HepG2 (cell line): ENCODE measurements around the gene POC1A. TPM values are rescaled to one million over a fixed set of nuclear protein-coding genes. Genes with fewer than 3 reads are reported as not detected.

Experiments used
- ATAC-seq: fragments of 200-7000 bp; cut with Tn5 transposase; 3 replicates; pipeline ENCODE4 v1.9.1; 2020; ENCODE audit warnings: mild to moderate bottlenecking, moderate library complexity
- BruUV-seq: library from RNA; stranded (reverse); fragments of 400-500 nt; replicated peaks from 2 replicates; lab custom pipeline; 2021; lab: Mats Ljungman, UMichigan
- CTCF ChIA-PET: fragments of 300-600 bp; formaldehyde crosslinking; extraction: SDS; loops from one replicate; lab custom pipeline; 2021; ENCODE audit warnings: low total read pairs, inconsistent platforms, low intra/inter-chr PET ratio; lab: Yijun Ruan, JAX
- POLR2A ChIA-PET: fragments of 350-600 bp; sonication (Branson Sonifier 250); formaldehyde crosslinking; loops from one replicate; lab custom pipeline; 2020; ENCODE audit warnings: antibody characterized with exemption, inconsistent platforms; lab: Yijun Ruan, JAX
- DNase-seq: peaks from one replicate; pipeline ENCODE4 v3.0.0-alpha.2; 2015; ENCODE audit warnings: low spot score
- FAIRE-seq: peaks from 3 replicates; lab custom pipeline; 2011; peaks lifted over from hg19 to GRCh38; lab: Jason Lieb, UNC
- H2AFZ ChIP-seq: one replicate; pipeline ENCODE4 v1.6.1; 2011; ENCODE audit warnings: low read length, inconsistent platforms
- H3K27ac ChIP-seq: fragments of 300-600 bp; 3 replicates; pipeline ENCODE4 v1.8.0; 2011; ENCODE audit warnings: mixed run types, mild to moderate bottlenecking, mixed read lengths, low read length, inconsistent platforms; ENCODE audit not compliant: insufficient read depth; ENCODE audit errors: extremely low read length
- H3K27me3 ChIP-seq, 2 experiments: fragments of 200-600 bp in 1 of 2; 2 replicates in 1 of 2; 3 replicates in 1 of 2; pipeline versions ENCODE4 v1.6.0 to v1.8.0; 2011; ENCODE audit warnings: low read length in 2 of 2, mild to moderate bottlenecking in 2 of 2, moderate library complexity in 2 of 2, inconsistent platforms in 1 of 2; ENCODE audit not compliant: insufficient read depth in 2 of 2, control insufficient read depth in 1 of 2
- H3K36me3 ChIP-seq, 2 experiments: fragments of 200-600 bp in 1 of 2; replicated peaks in 1 of 2; 2 replicates in 1 of 2; 3 replicates in 1 of 2; pipeline versions ENCODE4 v1.5.1 to v1.8.0; 2011; ENCODE audit warnings: low read length in 2 of 2, inconsistent platforms in 1 of 2; ENCODE audit not compliant: insufficient read depth in 2 of 2, control insufficient read depth in 1 of 2
- H3K4me1 ChIP-seq: 2 replicates; pipeline ENCODE4 v1.5.1; 2012; ENCODE audit warnings: low read length, inconsistent platforms; ENCODE audit not compliant: insufficient read depth
- H3K4me2 ChIP-seq: 2 replicates; pipeline ENCODE4 v1.6.0; 2011; ENCODE audit warnings: low read depth, low read length, inconsistent platforms
- H3K4me3 ChIP-seq, 3 experiments: fragments of 200-600 bp in 1 of 3; sonication (generic), shearing (Covaris generic) in 1 of 3; replicated peaks in 1 of 3; 2 replicates each; pipeline ENCODE4 v1.5.1; 2011 to 2016; ENCODE audit warnings: low read length in 3 of 3, inconsistent platforms in 2 of 3, low read depth in 2 of 3, mild to moderate bottlenecking in 2 of 3, control low read depth in 1 of 3, mixed read lengths in 1 of 3; ENCODE audit not compliant: insufficient read depth in 1 of 3
- H3K79me2 ChIP-seq: one replicate; pipeline ENCODE4 v1.6.1; 2011; ENCODE audit warnings: low read length, inconsistent platforms; ENCODE audit not compliant: insufficient read depth
- H3K9ac ChIP-seq: 2 replicates; pipeline ENCODE4 v1.6.0; 2011; ENCODE audit warnings: mild to moderate bottlenecking, low read depth, low read length, inconsistent platforms; ENCODE audit not compliant: insufficient read depth
- H3K9me3 ChIP-seq: 2 replicates; pipeline ENCODE4 v1.5.1; 2012; ENCODE audit warnings: mild to moderate bottlenecking, low read length
- H4K20me1 ChIP-seq: 2 replicates; pipeline ENCODE4 v1.6.0; 2011; ENCODE audit warnings: inconsistent platforms, mild to moderate bottlenecking, low read length, moderate library complexity; ENCODE audit not compliant: insufficient read depth
- ADNP ChIP-seq: sonication (generic); formaldehyde crosslinking; IDR thresholded peaks from 2 replicates; pipeline ENCODE4 v1.4.0; 2020; ENCODE audit warnings: missing genetic modification reagents
- FOSL1 ChIP-seq: sonication (generic); formaldehyde crosslinking; IDR thresholded peaks from 2 replicates; pipeline ENCODE4 v1.9.0; 2021; ENCODE audit warnings: missing genetic modification reagents, borderline replicate concordance
- NR2F6 ChIP-seq, 2 experiments: IDR thresholded peaks; 2 replicates each; pipeline ENCODE4 v1.6.1; 2016; ENCODE audit warnings: antibody characterized with exemption in 1 of 2, mild to moderate bottlenecking in 1 of 2
- ZBTB40 ChIP-seq, 2 experiments: fragments of 450-650 bp in 1 of 2; sonication (generic) in 1 of 2; formaldehyde crosslinking in 1 of 2; IDR thresholded peaks; 2 replicates each; pipeline versions ENCODE4 v1.6.1 to v1.8.0; 2016 to 2022; ENCODE audit warnings: antibody characterized with exemption in 1 of 2, mild to moderate bottlenecking in 1 of 2, missing genetic modification reagents in 1 of 2
- ZNF274 ChIP-seq: sonication (generic); formaldehyde crosslinking; IDR thresholded peaks from 2 replicates; pipeline ENCODE4 v1.5.1; 2020; ENCODE audit warnings: mild to moderate bottlenecking, missing genetic modification reagents
- ZNF83 ChIP-seq: sonication (generic); formaldehyde crosslinking; IDR thresholded peaks from 2 replicates; pipeline ENCODE4 v1.4.0; 2020; ENCODE audit warnings: missing genetic modification reagents, mild to moderate bottlenecking, borderline replicate concordance
- ZUFSP ChIP-seq: sonication (generic); formaldehyde crosslinking; IDR thresholded peaks from 2 replicates; pipeline ENCODE4 v1.9.0; 2021; ENCODE audit warnings: missing genetic modification reagents, mild to moderate bottlenecking, borderline replicate concordance
- WGBS: methylation state at CpG from one replicate; pipeline ENCODE4 v1.1.6; 2017; ENCODE audit warnings: low lambda C conversion rate; 5-methylcytosine and 5-hydroxymethylcytosine counted together
- in situ Hi-C: cut with HindIII; loops from 2 replicates; pipeline ENCODE4 v1.10.0; 2017; ENCODE audit warnings: low pct_unique_long_range_greater_than_20kb; ENCODE audit not compliant: extremely low pct_ligation_motif_present
- intact Hi-C: fragments of 100-400 bp; cut with micrococcal nuclease; formaldehyde crosslinking; loops from one replicate; pipeline ENCODE4 v1.10.0; 2022; ENCODE audit not compliant: unreplicated experiment
- polyA plus RNA-seq, 8 experiments: library from polyadenylated mRNA; depleted of rRNA in 3 of 8; stranded (reverse) in 7 of 8; unstranded in 1 of 8; fragments of >200 nt; fragmentation: Illumina TruSeq in 4 of 8; extraction: Trizol in 4 of 8; gene quantifications; 2 replicates each; pipeline versions ENCODE4 v1.2.1 to v1.2.3, GENCODE V29; 2011 to 2016; ENCODE audit warnings: low read depth in 4 of 8, missing spikeins in 1 of 8, mixed read lengths in 1 of 8; ENCODE audit not compliant: insufficient read depth in 1 of 8
- total RNA-seq, 5 experiments: library from RNA; depleted of rRNA; stranded (reverse); fragments of >200 nt; fragmentation: Illumina TruSeq; extraction: Trizol; gene quantifications; 2 replicates each; pipeline ENCODE4 v1.2.3, GENCODE V29; 2016; ENCODE audit warnings: low read depth in 1 of 5
- TF ChIP-seq, protein P1 (sequence below): sonication (generic); formaldehyde crosslinking; IDR thresholded peaks from 2 replicates; pipeline ENCODE4 v1.5.0; 2020; ENCODE audit warnings: missing genetic modification reagents

Gene POC1A
- total and polyA plus RNA-seq, 2 of the 13 experiments (the other 11 are each of a cell fraction or from before 2014, with no cell fraction given) = 14.6 to 20.0 TPM

GRCh38 chr3:52175416-52176179 lies 21.4 kb upstream of the POC1A start:
- no peaks in the 10 kb centered on the region for H4K20me1 ChIP-seq
- no peak for ATAC-seq
- intact Hi-C loops = no loop called here
- in situ Hi-C loops = no loop called here
- no peaks in the 10 kb centered on the region for H3K79me2 ChIP-seq
- H3K4me3 ChIP-seq = no peak overlapping the region
- FAIRE-seq = no peak
- H3K36me3 ChIP-seq = no peaks in the 10 kb centered on the region
- no TSS peak for BruUV-seq
- no peaks in the 10 kb centered on the region for H3K27me3 ChIP-seq
- DNase-seq = no peak
- no peak overlapping the region for H3K27ac ChIP-seq
- no peak overlapping the region for H2AFZ ChIP-seq
- H3K9me3 ChIP-seq = no peaks in the 10 kb centered on the region
- CTCF ChIA-PET = no interaction called here
- peaks cover 64% of the 10 kb centered on the region for H3K4me1 ChIP-seq
- no peak overlapping the region for H3K9ac ChIP-seq
- no peak overlapping the region for H3K4me2 ChIP-seq
- POLR2A ChIA-PET = interaction anchor here (2.8 to 3.5 kb wide), 2 partner anchors 20 to 22 kb away, joined by 24 to 30 read pairs; partner anchors contain the start of genes ALAS1 and POC1A
- 65% methylated on average over 8 of the region's 14 CpGs for WGBS
- TF ChIP-seq, protein P1, sequence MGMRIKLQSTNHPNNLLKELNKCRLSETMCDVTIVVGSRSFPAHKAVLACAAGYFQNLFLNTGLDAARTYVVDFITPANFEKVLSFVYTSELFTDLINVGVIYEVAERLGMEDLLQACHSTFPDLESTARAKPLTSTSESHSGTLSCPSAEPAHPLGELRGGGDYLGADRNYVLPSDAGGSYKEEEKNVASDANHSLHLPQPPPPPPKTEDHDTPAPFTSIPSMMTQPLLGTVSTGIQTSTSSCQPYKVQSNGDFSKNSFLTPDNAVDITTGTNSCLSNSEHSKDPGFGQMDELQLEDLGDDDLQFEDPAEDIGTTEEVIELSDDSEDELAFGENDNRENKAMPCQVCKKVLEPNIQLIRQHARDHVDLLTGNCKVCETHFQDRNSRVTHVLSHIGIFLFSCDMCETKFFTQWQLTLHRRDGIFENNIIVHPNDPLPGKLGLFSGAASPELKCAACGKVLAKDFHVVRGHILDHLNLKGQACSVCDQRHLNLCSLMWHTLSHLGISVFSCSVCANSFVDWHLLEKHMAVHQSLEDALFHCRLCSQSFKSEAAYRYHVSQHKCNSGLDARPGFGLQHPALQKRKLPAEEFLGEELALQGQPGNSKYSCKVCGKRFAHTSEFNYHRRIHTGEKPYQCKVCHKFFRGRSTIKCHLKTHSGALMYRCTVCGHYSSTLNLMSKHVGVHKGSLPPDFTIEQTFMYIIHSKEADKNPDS (CRISPR knock-in tag) = no peak
- TF ChIP-seq ADNP (no peak), NR2F6 (IDR thresholded peaks at IDR 0.05) (no peak), NR2F6 (CRISPR knock-in tag; IDR thresholded peaks at IDR 0.05) (no peak), ZNF274 (CRISPR knock-in tag) (no peak), ZBTB40 (IDR thresholded peaks at IDR 0.05) (no peak), ZBTB40 (CRISPR knock-in tag; IDR thresholded peaks at IDR 0.05) (no peak), ZNF83 (no peak), ZUFSP (CRISPR knock-in tag) (no peak), FOSL1 (no peak)
